ENCODE results near the gene FXYD1.
"Not testable (repeated sequence)": the region's sequence is repeated elsewhere in the genome, so short reads cannot be mapped to it uniquely, and the experiment has no call there.

The FXYD1 gene

GRCh38 chr19:35125749-35126623 is 12.6 kb upstream of the FXYD1 start:
- DNase-seq (ENCODE audit: low read depth) = no peak
- no peak overlapping the region for H3K4me3 ChIP-seq (ENCODE audit: low read length)
- TF ChIP-seq CTCF (conservative IDR thresholded peaks at IDR 0.05; ENCODE audit: low read depth, low read length) = no peak

- no peak for TF ChIP-seq CTCF (conservative IDR thresholded peaks at IDR 0.05; ENCODE audit: low read depth, low read length)
- DNase-seq (ENCODE audit: low read depth) = no peak
- no peak overlapping the region for H3K4me3 ChIP-seq (ENCODE audit: low read length)
These were observed 12.0 kb upstream of the FXYD1 start for GRCh38 chr19:35126624-35126959.

- DNase-seq (ENCODE audit: low read depth) = no peak
- no peak for TF ChIP-seq CTCF (conservative IDR thresholded peaks at IDR 0.05; ENCODE audit: low read depth, low read length)
- H3K4me3 ChIP-seq (ENCODE audit: low read length) = no peak overlapping the region
These were observed 10.8 kb upstream of the FXYD1 start for GRCh38 chr19:35127871-35128270.

GRCh38 chr19:35128398-35129057 is 10.1 kb upstream of the FXYD1 start:
- TF ChIP-seq CTCF (conservative IDR thresholded peaks at IDR 0.05; ENCODE audit: low read depth, low read length) = no peak
- no peak overlapping the region for H3K4me3 ChIP-seq (ENCODE audit: low read length)
- no peak for DNase-seq (ENCODE audit: low read depth)

GRCh38 chr19:35129724-35130274 is 8.8 kb upstream of the FXYD1 start:
- not testable (repeated sequence) for DNase-seq (ENCODE audit: low read depth)

GRCh38 chr19:35130761-35131720 is 7.6 kb upstream of the FXYD1 start:
- no peak for DNase-seq (ENCODE audit: low read depth)
- no peak for TF ChIP-seq CTCF (conservative IDR thresholded peaks at IDR 0.05; ENCODE audit: low read depth, low read length)
- no peak overlapping the region for H3K4me3 ChIP-seq (ENCODE audit: low read length)

More at GRCh38 chr19:35129724-35130274, 8.8 kb upstream of the FXYD1 start:
- not testable (repeated sequence) for H3K4me3 ChIP-seq (ENCODE audit: low read length)

- TF ChIP-seq CTCF (conservative IDR thresholded peaks at IDR 0.05; ENCODE audit: low read depth, low read length) = no peak
- no peak overlapping the region for H3K4me3 ChIP-seq (ENCODE audit: low read length)
- no peak for DNase-seq (ENCODE audit: low read depth)
These were observed 6.4 kb upstream of the FXYD1 start for GRCh38 chr19:35132254-35132653.

Measured in retinal pigment epithelial cell (primary cell).